AG09309 (cell line): ENCODE data around the gene ZNF283.
"Not testable (repeated sequence)": the region's sequence is repeated elsewhere in the genome, so short reads cannot be mapped to it uniquely, and the experiment has no call there.

Experiments used
- DNase-seq: peaks from one replicate; pipeline ENCODE4 v3.0.0-alpha.2; 2010; ENCODE audit warnings: low read depth
- H3K4me3 ChIP-seq: 2 replicates; pipeline ENCODE4 v1.5.1; 2011; ENCODE audit warnings: mild to moderate bottlenecking, low read depth, low read length, moderate library complexity; ENCODE audit not compliant: control insufficient read depth
- TF ChIP-seq, protein P1 (sequence below): IDR thresholded peaks from 2 replicates; pipeline ENCODE4 v1.5.1; 2011; ENCODE audit warnings: mild to moderate bottlenecking, low read depth, low read length, inconsistent platforms; ENCODE audit not compliant: insufficient read depth, control insufficient read depth; ENCODE audit errors: missing control alignments

The ZNF283 gene

DNA sequence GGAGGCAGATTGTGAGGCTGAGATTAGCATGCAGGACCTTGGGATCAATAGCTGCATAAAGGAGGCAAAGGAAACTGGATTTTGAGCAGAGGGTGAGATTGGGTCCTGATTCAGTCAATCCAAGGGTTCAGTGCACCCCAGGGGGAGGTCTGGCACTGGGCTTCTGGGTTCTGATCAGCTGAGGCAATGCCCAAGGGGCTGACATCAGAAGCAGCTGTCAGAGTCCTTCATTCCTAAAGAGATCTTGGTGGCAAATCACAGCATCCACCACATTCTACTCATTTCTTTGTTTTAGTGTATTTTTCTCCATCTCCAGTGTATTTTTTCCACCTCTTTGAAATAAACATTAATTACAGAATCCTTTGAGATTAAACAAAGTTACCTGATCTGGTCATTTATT lies 19.5 kb upstream of the ZNF283 start:
- TF ChIP-seq, protein P1, sequence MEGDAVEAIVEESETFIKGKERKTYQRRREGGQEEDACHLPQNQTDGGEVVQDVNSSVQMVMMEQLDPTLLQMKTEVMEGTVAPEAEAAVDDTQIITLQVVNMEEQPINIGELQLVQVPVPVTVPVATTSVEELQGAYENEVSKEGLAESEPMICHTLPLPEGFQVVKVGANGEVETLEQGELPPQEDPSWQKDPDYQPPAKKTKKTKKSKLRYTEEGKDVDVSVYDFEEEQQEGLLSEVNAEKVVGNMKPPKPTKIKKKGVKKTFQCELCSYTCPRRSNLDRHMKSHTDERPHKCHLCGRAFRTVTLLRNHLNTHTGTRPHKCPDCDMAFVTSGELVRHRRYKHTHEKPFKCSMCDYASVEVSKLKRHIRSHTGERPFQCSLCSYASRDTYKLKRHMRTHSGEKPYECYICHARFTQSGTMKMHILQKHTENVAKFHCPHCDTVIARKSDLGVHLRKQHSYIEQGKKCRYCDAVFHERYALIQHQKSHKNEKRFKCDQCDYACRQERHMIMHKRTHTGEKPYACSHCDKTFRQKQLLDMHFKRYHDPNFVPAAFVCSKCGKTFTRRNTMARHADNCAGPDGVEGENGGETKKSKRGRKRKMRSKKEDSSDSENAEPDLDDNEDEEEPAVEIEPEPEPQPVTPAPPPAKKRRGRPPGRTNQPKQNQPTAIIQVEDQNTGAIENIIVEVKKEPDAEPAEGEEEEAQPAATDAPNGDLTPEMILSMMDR: no peak
- no peak for DNase-seq
- H3K4me3 ChIP-seq: no peak overlapping the region

DNA sequence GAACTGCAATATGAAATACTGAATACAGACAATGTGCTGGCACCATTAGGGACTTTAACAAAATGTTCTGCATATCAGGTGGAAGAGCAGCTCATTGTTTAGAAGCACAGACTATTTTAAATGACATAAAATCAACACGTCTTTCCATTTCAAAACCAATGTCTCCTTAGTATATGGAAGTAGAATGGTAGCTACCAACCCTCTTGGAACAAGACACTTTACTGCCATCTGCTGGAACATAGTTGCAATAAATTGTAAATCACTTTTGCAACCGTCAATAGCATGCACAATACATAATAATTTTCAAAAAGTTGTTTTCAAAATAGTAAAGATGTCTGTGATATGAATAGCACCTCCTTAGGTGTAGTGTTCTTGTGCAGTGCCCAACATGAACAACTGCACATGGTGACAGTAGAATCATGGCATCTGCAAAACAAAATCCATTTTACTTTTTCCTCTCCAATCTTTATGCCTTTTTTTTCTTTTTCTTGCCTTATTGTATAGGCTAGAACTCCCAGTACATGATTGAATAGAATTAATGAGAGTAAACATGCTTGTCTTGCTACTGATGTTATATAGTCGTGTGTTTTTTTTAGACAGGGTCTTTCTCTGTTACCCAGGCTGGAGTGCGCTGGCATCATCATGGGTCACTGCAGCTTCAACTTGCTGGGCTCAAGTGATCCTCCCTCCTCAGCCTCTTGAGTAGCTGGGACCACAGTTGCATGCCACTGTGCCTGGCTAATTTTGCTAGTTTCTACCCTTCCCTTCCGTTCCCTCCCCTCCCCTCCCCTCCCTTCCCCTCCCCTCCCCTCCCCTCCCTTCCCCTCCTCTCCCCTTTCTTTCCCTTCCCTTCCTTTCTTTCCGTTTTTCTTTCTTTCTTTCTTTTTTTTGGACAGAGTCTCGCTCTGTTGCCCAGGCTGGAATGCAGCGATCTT lies 17.1 kb upstream of the ZNF283 start:
- TF ChIP-seq, protein P1: peak; percentile 62
- H3K4me3 ChIP-seq: no peak overlapping the region
- DNase-seq: peak; percentile 27

DNA sequence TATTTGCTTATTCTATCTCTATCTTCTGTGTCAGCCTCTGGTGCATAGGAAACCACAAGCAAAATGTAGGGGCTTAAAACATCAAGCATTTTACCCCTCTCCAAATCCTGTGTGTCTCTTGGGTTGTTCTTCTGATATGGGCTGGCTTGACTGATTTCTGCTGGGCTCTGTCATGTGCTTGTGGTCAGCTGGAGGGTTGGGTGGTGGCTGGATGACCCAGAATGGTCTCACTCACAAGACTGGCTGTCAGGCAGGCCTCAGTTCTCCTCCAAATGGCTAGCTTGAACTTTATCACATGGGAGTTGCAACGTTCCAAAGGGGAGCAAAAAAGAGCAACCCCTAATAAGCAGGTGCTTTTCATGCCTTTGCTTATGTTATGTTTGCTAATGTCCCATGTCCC lies 15.3 kb upstream of the ZNF283 start:
- no peak overlapping the region for H3K4me3 ChIP-seq
- DNase-seq: no peak
- TF ChIP-seq, protein P1: no peak

DNA sequence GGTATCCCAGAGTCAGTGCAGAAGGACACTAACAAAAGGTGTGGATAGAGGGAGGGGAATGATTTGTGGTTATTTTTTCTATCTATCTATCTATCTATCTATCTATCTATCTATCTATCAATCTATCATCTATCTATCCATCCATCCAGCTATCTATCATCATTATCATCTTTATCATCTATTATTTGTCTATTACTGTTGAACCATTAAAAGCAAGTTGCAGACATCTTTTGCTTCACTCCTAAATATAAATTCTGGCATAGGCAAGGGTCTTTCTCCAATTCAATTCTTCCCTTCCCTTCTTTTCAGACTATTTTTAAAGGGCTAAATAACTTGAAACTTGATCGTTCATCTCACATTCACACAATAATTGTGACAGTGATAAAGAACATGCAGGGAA lies 14.9 kb upstream of the ZNF283 start:
- TF ChIP-seq, protein P1: no peak
- H3K4me3 ChIP-seq: no peak overlapping the region
- DNase-seq: no peak

DNA sequence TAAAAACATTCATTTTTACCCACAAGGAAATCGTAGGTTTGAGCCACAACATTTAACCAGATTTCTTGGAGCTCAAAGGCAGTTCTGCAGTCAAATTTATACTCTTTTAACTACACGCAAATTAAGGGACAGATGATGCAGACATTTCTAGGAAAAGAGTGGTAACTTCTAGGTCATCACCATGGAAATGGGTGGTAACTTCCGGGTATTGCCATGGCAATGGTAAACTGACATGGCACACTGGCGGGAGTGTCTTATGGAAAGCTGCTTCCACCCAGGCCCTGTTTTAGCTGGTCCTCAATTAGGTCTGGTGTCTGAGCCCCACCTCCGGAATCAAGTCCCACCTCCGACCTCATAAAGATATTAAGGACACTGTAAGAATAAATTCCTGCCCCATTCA lies 14.4 kb upstream of the ZNF283 start:
- no peak overlapping the region for H3K4me3 ChIP-seq
- TF ChIP-seq, protein P1: no peak
- DNase-seq: no peak

DNA sequence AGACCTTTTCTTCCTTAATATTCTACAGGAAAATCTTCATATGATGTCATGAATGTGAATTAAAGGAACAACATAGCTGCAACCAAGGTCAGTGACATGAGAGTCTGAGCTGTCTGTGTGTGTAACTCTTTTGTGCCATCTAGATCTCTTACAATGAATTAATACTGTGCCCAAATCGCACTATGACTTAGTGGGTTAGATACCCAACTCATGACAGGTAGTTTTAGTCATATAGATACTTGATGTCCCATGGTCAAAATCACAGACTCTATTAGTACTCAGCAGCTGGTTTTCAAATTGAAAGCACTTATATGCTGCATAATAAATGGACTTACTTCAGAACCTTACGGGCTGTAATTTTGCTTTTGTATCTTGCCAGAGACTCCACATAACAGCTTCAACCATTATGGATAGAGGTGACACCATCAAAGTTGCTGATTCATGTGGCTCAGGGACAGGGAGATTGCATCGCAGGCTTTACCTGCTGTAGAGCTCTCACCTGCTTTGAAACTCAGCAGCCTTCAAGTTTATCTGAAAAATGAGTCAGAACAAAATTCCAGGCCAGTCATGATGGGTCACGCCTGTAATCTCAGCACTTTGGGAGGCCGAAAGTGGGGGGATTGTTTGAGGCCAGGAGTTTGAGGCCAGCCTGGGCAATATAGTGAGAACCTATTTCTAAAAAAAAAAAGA lies 12.3 kb upstream of the ZNF283 start:
- DNase-seq: no peak
- TF ChIP-seq, protein P1: no peak
- H3K4me3 ChIP-seq: no peak overlapping the region

DNA sequence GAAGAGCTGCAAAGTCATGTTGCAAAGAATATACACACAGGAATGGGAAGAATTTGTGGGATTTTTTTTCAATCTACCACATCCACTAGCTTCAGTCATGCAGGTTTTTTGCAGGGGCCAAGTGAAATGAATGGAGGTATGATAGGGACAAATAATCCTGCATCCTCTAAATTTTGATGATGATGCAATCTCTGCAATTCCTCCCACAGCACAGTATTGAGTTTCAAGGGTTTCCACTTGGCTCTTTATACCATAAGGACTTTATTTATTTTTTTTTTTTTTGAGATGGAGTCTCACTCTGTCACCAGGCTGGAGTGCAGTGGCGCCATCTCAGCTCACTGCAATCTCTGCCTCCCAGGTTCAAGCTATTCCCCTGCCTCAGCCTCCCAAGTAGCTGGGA lies 9.7 kb upstream of the ZNF283 start:
- not testable (repeated sequence) for H3K4me3 ChIP-seq

More for the DNA sequence above, 9.7 kb upstream of the ZNF283 start:
- DNase-seq: not testable (repeated sequence)
